K562 (cell line): ENCODE measurements around the gene LY6G6F. TPM values are rescaled to one million over a fixed set of nuclear protein-coding genes. Genes with fewer than 3 reads are reported as not detected.

Experiments
- CBFB ChIP-seq: sonication (generic); formaldehyde crosslinking; IDR thresholded peaks from 2 replicates; pipeline ENCODE4 v1.4.0; 2020; ENCODE audit warnings: mild to moderate bottlenecking, missing genetic modification reagents
- CC2D1A ChIP-seq: fragments of 450-650 bp; IDR thresholded peaks from 2 replicates; pipeline ENCODE4 v1.6.1; 2017; ENCODE audit warnings: mild to moderate bottlenecking
- GTF2A2 ChIP-seq: IDR thresholded peaks from 2 replicates; pipeline ENCODE4 v1.6.1; 2016; ENCODE audit warnings: mild to moderate bottlenecking, missing genetic modification characterization, missing compliant biosample characterization
- MCM7 ChIP-seq, 2 experiments: fragments of 450-650 bp; IDR thresholded peaks; 2 replicates each; pipeline ENCODE4 v1.6.1; 2016 to 2018
- NR2C2 ChIP-seq, 2 experiments: fragments of 200-800 bp in 1 of 2; sonication (Bioruptor generic) in 1 of 2; sonication (generic) in 1 of 2; formaldehyde crosslinking in 1 of 2; IDR thresholded peaks; 2 replicates each; pipeline versions ENCODE4 v1.6.1 to v1.8.0; 2016 to 2022; ENCODE audit warnings: mild to moderate bottlenecking in 1 of 2, missing compliant biosample characterization in 1 of 2, missing genetic modification characterization in 1 of 2, missing genetic modification reagents in 1 of 2
- PHTF2 ChIP-seq: fragments of 250-450 bp; sonication (Bioruptor Pico); IDR thresholded peaks from 2 replicates; pipeline ENCODE4 v1.5.0; 2021; ENCODE audit warnings: mild to moderate bottlenecking
- POLR3A ChIP-seq: IDR thresholded peaks from 2 replicates; pipeline ENCODE4 v1.6.1; 2011; ENCODE audit warnings: borderline replicate concordance, mild to moderate bottlenecking, moderate library complexity; ENCODE audit not compliant: insufficient read length, insufficient read depth; ENCODE audit errors: extremely low read depth
- RCOR1 ChIP-seq, 2 experiments: IDR thresholded peaks; 2 replicates each; pipeline ENCODE4 v1.6.1; 2012; ENCODE audit warnings: low read depth in 2 of 2, low read length in 2 of 2, borderline replicate concordance in 1 of 2, improper control_type of control experiment in 1 of 2
- SAFB2 ChIP-seq: fragments of 200-400 bp; formaldehyde crosslinking; IDR thresholded peaks from 2 replicates; pipeline ENCODE4 v1.6.1; 2018; ENCODE audit warnings: borderline replicate concordance, low read length, low read depth, moderate library complexity; ENCODE audit not compliant: severe bottlenecking
- SMC3 ChIP-seq: conservative IDR thresholded peaks from 2 replicates; pipeline ENCODE4 v1.6.1; 2011; ENCODE audit warnings: low read depth, low read length, improper control_type of control experiment; ENCODE audit not compliant: insufficient read depth
- ZNF384 ChIP-seq: IDR thresholded peaks from 2 replicates; pipeline ENCODE4 v1.6.1; 2012; ENCODE audit warnings: low read depth, low read length, improper control_type of control experiment
- ZNF699 ChIP-seq: fragments of 250-450 bp; sonication (Bioruptor Pico); IDR thresholded peaks from 2 replicates; pipeline ENCODE4 v1.8.0; 2021; ENCODE audit warnings: mild to moderate bottlenecking, moderate library complexity; ENCODE audit not compliant: insufficient replicate concordance
- polyA plus RNA-seq, 8 experiments: library from polyadenylated mRNA; depleted of rRNA in 4 of 8; stranded (reverse) in 5 of 8; unstranded in 3 of 8; fragments of >200 nt; fragmentation: Nextera tagmentation in 2 of 8; fragmentation: Illumina TruSeq in 1 of 8; extraction: Ambion mirVana in 2 of 8; extraction: Trizol in 1 of 8; gene quantifications; 2 replicates each; pipeline versions ENCODE4 v1.2.1 to v1.2.3, GENCODE V29; 2011 to 2014; ENCODE audit warnings: inconsistent platforms in 1 of 8, missing spikeins in 1 of 8
- total RNA-seq, 7 experiments: library from RNA; depleted of rRNA in 6 of 7; stranded (reverse); fragments of >200 nt in 6 of 7; fragmentation: Illumina TruSeq in 2 of 7; extraction: Trizol in 2 of 7; gene quantifications; 2 replicates each; pipeline versions ENCODE4 v1.2.1 to v1.2.3, GENCODE V29; 2011 to 2021; ENCODE audit warnings: low replicate concordance in 1 of 7
- TF ChIP-seq, protein P1 (sequence below), 2 experiments: fragments of 450-650 bp in 1 of 2; sonication (generic) in 1 of 2; formaldehyde crosslinking in 1 of 2; IDR thresholded peaks; 2 replicates each; pipeline versions ENCODE4 v1.7.1 to v1.9.0; 2016 to 2022; ENCODE audit warnings: inconsistent platforms in 1 of 2, mild to moderate bottlenecking in 1 of 2, missing genetic modification reagents in 1 of 2
- TF ChIP-seq, protein P2 (sequence below): fragments of 450-650 bp; IDR thresholded peaks from 2 replicates; pipeline ENCODE4 v1.6.1; 2016; ENCODE audit warnings: antibody characterized with exemption
- TF ChIP-seq, protein P3 (sequence below): sonication (generic); formaldehyde crosslinking; IDR thresholded peaks from 2 replicates; pipeline ENCODE4 v1.8.0; 2022; ENCODE audit warnings: missing genetic modification reagents, mild to moderate bottlenecking, borderline replicate concordance

The LY6G6F gene
- total and polyA plus RNA-seq, 9 of the 15 experiments (the other 6 are each of a cell fraction or from before 2014, with no cell fraction given) = 0.14 to 0.50 (median 0.28) TPM; not detected in 2

DNA sequence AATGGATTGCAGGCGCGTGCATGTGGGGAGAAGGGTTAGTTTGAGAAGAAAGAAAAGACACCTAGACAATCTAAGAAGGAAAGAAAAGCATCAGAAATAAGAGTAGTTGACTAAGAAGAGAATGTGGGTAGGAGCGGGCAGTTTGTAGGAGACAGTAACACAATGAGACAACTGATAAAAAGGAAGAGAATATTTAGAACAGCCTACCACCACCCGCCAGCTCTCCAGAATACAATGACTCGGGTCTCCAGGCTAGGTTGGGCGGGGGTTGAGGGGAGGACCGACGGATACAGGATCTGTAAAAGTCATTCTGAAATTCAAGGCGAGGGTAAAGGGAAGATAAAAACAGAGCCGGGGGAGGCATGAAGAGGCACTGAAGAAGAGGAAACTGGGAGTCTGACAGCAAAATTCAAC is 4.3 kb upstream of the LY6G6F start (continued):
- TF ChIP-seq, protein P1, sequence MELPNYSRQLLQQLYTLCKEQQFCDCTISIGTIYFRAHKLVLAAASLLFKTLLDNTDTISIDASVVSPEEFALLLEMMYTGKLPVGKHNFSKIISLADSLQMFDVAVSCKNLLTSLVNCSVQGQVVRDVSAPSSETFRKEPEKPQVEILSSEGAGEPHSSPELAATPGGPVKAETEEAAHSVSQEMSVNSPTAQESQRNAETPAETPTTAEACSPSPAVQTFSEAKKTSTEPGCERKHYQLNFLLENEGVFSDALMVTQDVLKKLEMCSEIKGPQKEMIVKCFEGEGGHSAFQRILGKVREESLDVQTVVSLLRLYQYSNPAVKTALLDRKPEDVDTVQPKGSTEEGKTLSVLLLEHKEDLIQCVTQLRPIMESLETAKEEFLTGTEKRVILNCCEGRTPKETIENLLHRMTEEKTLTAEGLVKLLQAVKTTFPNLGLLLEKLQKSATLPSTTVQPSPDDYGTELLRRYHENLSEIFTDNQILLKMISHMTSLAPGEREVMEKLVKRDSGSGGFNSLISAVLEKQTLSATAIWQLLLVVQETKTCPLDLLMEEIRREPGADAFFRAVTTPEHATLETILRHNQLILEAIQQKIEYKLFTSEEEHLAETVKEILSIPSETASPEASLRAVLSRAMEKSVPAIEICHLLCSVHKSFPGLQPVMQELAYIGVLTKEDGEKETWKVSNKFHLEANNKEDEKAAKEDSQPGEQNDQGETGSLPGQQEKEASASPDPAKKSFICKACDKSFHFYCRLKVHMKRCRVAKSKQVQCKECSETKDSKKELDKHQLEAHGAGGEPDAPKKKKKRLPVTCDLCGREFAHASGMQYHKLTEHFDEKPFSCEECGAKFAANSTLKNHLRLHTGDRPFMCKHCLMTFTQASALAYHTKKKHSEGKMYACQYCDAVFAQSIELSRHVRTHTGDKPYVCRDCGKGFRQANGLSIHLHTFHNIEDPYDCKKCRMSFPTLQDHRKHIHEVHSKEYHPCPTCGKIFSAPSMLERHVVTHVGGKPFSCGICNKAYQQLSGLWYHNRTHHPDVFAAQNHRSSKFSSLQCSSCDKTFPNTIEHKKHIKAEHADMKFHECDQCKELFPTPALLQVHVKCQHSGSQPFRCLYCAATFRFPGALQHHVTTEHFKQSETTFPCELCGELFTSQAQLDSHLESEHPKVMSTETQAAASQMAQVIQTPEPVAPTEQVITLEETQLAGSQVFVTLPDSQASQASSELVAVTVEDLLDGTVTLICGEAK (IDR thresholded peaks at IDR 0.05) = peak; percentile 67
- TF ChIP-seq, protein P1 (CRISPR knock-in tag; IDR thresholded peaks at IDR 0.05) = no peak
- TF ChIP-seq ZNF384 (no peak), PHTF2 (CRISPR knock-in tag) (no peak), MCM7 (IDR thresholded peaks at IDR 0.05) (0 out of 4 replicates have a peak, but pooled peaks of 1 of the 2 experiments have one; percentile 17), CC2D1A (peak; percentile 35; the same call in 1 of the 2 replicates), ZNF699 (CRISPR knock-in tag) (no peak), RCOR1 (IDR thresholded peaks at IDR 0.05; ENCODE audit: borderline replicate concordance in 1 of 2, low read depth in 2 of 2, low read length in 2 of 2) (no peak), GTF2A2 (tag) (no peak), NR2C2 (CRISPR knock-in tag; IDR thresholded peaks at IDR 0.05) (0 out of 2 replicates have a peak, but pooled peaks have one; percentile 1), NR2C2 (tag; IDR thresholded peaks at IDR 0.05) (no peak), POLR3A (no peak), SMC3 (no peak), CBFB (no peak), SAFB2 (no peak)
- TF ChIP-seq, protein P2, sequence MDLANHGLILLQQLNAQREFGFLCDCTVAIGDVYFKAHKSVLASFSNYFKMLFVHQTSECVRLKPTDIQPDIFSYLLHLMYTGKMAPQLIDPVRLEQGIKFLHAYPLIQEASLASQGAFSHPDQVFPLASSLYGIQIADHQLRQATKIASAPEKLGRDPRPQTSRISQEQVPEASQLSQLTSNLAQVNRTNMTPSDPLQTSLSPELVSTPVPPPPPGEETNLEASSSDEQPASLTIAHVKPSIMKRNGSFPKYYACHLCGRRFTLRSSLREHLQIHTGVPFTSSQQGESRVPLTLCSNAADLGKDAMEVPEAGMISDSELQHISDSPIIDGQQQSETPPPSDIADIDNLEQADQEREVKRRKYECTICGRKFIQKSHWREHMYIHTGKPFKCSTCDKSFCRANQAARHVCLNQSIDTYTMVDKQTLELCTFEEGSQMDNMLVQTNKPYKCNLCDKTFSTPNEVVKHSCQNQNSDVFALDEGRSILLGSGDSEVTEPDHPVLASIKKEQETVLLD = no peak
- TF ChIP-seq, protein P3, sequence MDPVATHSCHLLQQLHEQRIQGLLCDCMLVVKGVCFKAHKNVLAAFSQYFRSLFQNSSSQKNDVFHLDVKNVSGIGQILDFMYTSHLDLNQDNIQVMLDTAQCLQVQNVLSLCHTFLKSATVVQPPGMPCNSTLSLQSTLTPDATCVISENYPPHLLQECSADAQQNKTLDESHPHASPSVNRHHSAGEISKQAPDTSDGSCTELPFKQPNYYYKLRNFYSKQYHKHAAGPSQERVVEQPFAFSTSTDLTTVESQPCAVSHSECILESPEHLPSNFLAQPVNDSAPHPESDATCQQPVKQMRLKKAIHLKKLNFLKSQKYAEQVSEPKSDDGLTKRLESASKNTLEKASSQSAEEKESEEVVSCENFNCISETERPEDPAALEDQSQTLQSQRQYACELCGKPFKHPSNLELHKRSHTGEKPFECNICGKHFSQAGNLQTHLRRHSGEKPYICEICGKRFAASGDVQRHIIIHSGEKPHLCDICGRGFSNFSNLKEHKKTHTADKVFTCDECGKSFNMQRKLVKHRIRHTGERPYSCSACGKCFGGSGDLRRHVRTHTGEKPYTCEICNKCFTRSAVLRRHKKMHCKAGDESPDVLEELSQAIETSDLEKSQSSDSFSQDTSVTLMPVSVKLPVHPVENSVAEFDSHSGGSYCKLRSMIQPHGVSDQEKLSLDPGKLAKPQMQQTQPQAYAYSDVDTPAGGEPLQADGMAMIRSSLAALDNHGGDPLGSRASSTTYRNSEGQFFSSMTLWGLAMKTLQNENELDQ (CRISPR knock-in tag) = no peak
